ENCODE data around the gene RAB11FIP3.

RAB11FIP3 gene

GRCh38 chr16:530111-530817, 104.8 kb downstream of the RAB11FIP3 start:
- TF ChIP-seq CTCF (conservative IDR thresholded peaks at IDR 0.05) (no peak), ZFX (IDR thresholded peaks at IDR 0.05) (no peak)
- no peak overlapping the region; the same call in 1 of the 2 replicates for H3K27ac ChIP-seq

GRCh38 chr16:531494-532125, 106.2 kb downstream of the RAB11FIP3 start:
- H3K27ac ChIP-seq, result no peak overlapping the region
- TF ChIP-seq CTCF (conservative IDR thresholded peaks at IDR 0.05), result no peak
- no peak for TF ChIP-seq ZFX (IDR thresholded peaks at IDR 0.05)

- TF ChIP-seq ZFX (IDR thresholded peaks at IDR 0.05) (no peak), CTCF (conservative IDR thresholded peaks at IDR 0.05) (no peak)
- no peak overlapping the region for H3K27ac ChIP-seq
These were observed 108.1 kb downstream of the RAB11FIP3 start for GRCh38 chr16:533391-534123.

GRCh38 chr16:534135-534534, 108.7 kb downstream of the RAB11FIP3 start:
- H3K27ac ChIP-seq, result no peak overlapping the region
- TF ChIP-seq CTCF (conservative IDR thresholded peaks at IDR 0.05), result no peak
- TF ChIP-seq ZFX (IDR thresholded peaks at IDR 0.05), result no peak

- no peak for TF ChIP-seq ZFX (IDR thresholded peaks at IDR 0.05)
- TF ChIP-seq CTCF (conservative IDR thresholded peaks at IDR 0.05), result no peak
- H3K27ac ChIP-seq, result no peak overlapping the region
These were observed 109.5 kb downstream of the RAB11FIP3 start for GRCh38 chr16:534856-535445.

- TF ChIP-seq CTCF (conservative IDR thresholded peaks at IDR 0.05) (no peak), ZFX (IDR thresholded peaks at IDR 0.05) (no peak)
- no peak overlapping the region for H3K27ac ChIP-seq
These were observed 110.3 kb downstream of the RAB11FIP3 start for GRCh38 chr16:535446-536405.

Measured in C4-2B (cell line).